GM18909 (cell line): ENCODE measurements around the gene SELE.
"Not testable (repeated sequence)": the region's sequence is repeated elsewhere in the genome, so short reads cannot be mapped to it uniquely, and the experiment has no call there.

Source experiments
- ATAC-seq: cut with Tn5 transposase; IDR thresholded peaks from one replicate; pipeline ENCODE4 v1.9.1; 2021; ENCODE audit warnings: mild to moderate bottlenecking; ENCODE audit not compliant: unreplicated experiment, poor library complexity

The SELE gene

GRCh38 chr1:169724168-169724567 lies 9.7 kb downstream of the SELE start:
- no peak for ATAC-seq

GRCh38 chr1:169723763-169724162 lies 10.1 kb downstream of the SELE start:
- no peak for ATAC-seq

GRCh38 chr1:169722779-169723178 lies 11.1 kb downstream of the SELE start:
- ATAC-seq = no peak

- ATAC-seq = not testable (repeated sequence)
These were observed 18.8 kb downstream of the SELE start for GRCh38 chr1:169715100-169715499.

GRCh38 chr1:169713090-169713489 lies 20.8 kb downstream of the SELE start:
- not testable (repeated sequence) for ATAC-seq

GRCh38 chr1:169712309-169712631 lies 21.6 kb downstream of the SELE start:
- ATAC-seq = no peak

- ATAC-seq = peak; percentile 74
These were observed 22.2 kb downstream of the SELE start, which contains the start of gene SELL for GRCh38 chr1:169711469-169712308. Gene SELL, minus strand, starts transcription at chr1:169711620. Its CDS starts 122 bp downstream, at chr1:169711498.

GRCh38 chr1:169708647-169709046 lies 25.2 kb downstream of the SELE start:
- ATAC-seq = no peak

GRCh38 chr1:169707912-169708604 lies 25.8 kb downstream of the SELE start:
- no peak for ATAC-seq

- no peak for ATAC-seq
These were observed 29.1 kb downstream of the SELE start for GRCh38 chr1:169704797-169705196.

- ATAC-seq = no peak
These were observed 32.4 kb downstream of the SELE start for GRCh38 chr1:169701261-169702005.

- ATAC-seq = no peak
These were observed 34.2 kb downstream of the SELE start for GRCh38 chr1:169699707-169700106.

GRCh38 chr1:169698976-169699375 lies 34.9 kb downstream of the SELE start:
- ATAC-seq = no peak

- peak; percentile 32 for ATAC-seq
These were observed 36.1 kb downstream of the SELE start for GRCh38 chr1:169697755-169698154.

- no peak for ATAC-seq
These were observed 37.4 kb downstream of the SELE start for GRCh38 chr1:169696273-169697100.

- peak; percentile 36 for ATAC-seq
These were observed 39.4 kb downstream of the SELE start for GRCh38 chr1:169694304-169695075.

- ATAC-seq = peak; percentile 43
These were observed 41.0 kb downstream of the SELE start for GRCh38 chr1:169692756-169693460.

GRCh38 chr1:169690489-169690888 lies 43.4 kb downstream of the SELE start:
- no peak for ATAC-seq

GRCh38 chr1:169689395-169689794 lies 44.5 kb downstream of the SELE start:
- ATAC-seq = peak; percentile 12
